SU-DHL-6 (cell line): ENCODE data around the gene HAO1.

Source experiments
- H2AFZ ChIP-seq: fragments of 200-600 bp; sonication (generic); 2 replicates; pipeline ENCODE4 v1.6.1; 2014; ENCODE audit warnings: low read depth, mild to moderate bottlenecking, moderate library complexity, mixed read lengths, antibody characterized with exemption, low read length; ENCODE audit not compliant: severe bottlenecking
- H3F3A ChIP-seq: fragments of 200-600 bp; shearing (Covaris generic); 2 replicates; pipeline ENCODE4 v1.6.0; 2016; ENCODE audit warnings: antibody characterized with exemption, mild to moderate bottlenecking; ENCODE audit not compliant: insufficient read depth
- H3K27ac ChIP-seq: fragments of 200-600 bp; sonication (generic); 2 replicates; pipeline ENCODE4 v1.5.1; 2016; ENCODE audit warnings: low read depth, mild to moderate bottlenecking, low read length, moderate library complexity, mixed read lengths
- H3K27me3 ChIP-seq: fragments of 200-600 bp; sonication (generic), shearing (Covaris generic); 2 replicates; pipeline ENCODE4 v1.6.0; 2014; ENCODE audit warnings: mild to moderate bottlenecking, low read length
- H3K36me3 ChIP-seq: fragments of 200-600 bp; sonication (generic); 2 replicates; pipeline ENCODE4 v1.6.1; 2014; ENCODE audit warnings: mild to moderate bottlenecking, low read length, mixed read lengths
- H3K4me2 ChIP-seq: fragments of 300-600, 200-600 bp; shearing (Covaris generic), sonication (generic); 2 replicates; pipeline ENCODE4 v1.6.0; 2014; ENCODE audit warnings: low read length, low read depth, mild to moderate bottlenecking; ENCODE audit not compliant: poor library complexity, severe bottlenecking
- H3K4me3 ChIP-seq: fragments of 200-600 bp; sonication (generic); 2 replicates; pipeline ENCODE4 v1.5.1; 2014; ENCODE audit warnings: antibody characterized with exemption, low read length, mild to moderate bottlenecking, mixed read lengths; ENCODE audit not compliant: insufficient read depth, poor library complexity, severe bottlenecking
- H3K79me2 ChIP-seq: fragments of 200-600 bp; sonication (generic); 2 replicates; pipeline ENCODE4 v1.6.1; 2014; ENCODE audit warnings: mild to moderate bottlenecking, low read length, moderate library complexity; ENCODE audit not compliant: insufficient read depth
- H3K9ac ChIP-seq: fragments of 200-600 bp; sonication (generic); 2 replicates; pipeline ENCODE4 v1.7.0; 2014; ENCODE audit warnings: mild to moderate bottlenecking, low read length
- H3K9me2 ChIP-seq: fragments of 200-600 bp; sonication (generic); replicated peaks from 2 replicates; pipeline ENCODE4 v1.6.1; 2014; ENCODE audit warnings: low read length; ENCODE audit not compliant: insufficient read depth
- H3K9me3 ChIP-seq: fragments of 200-600 bp; sonication (generic); 2 replicates; pipeline ENCODE4 v1.6.1; 2014; ENCODE audit warnings: low read length, mixed read lengths; ENCODE audit not compliant: insufficient read depth
- H4K20me1 ChIP-seq: fragments of 200-600 bp; sonication (generic); 2 replicates; pipeline ENCODE4 v1.6.1; 2014; ENCODE audit warnings: low read depth, mild to moderate bottlenecking, antibody characterized with exemption, low read length, moderate library complexity, mixed read lengths
- CTCF ChIP-seq: fragments of 200-600 bp; sonication (generic); IDR thresholded peaks from one replicate; pipeline ENCODE4 v1.5.1; 2017; ENCODE audit warnings: antibody characterized with exemption, mild to moderate bottlenecking, low read length, moderate library complexity; ENCODE audit not compliant: insufficient read depth, poor library complexity, severe bottlenecking
- EZH2phosphoT487 ChIP-seq: fragments of 200-600 bp; sonication (generic), shearing (Covaris generic); conservative IDR thresholded peaks from 2 replicates; pipeline ENCODE4 v1.6.1; 2018; ENCODE audit warnings: mild to moderate bottlenecking, antibody characterized with exemption, low read length, moderate library complexity, mixed read lengths

The HAO1 gene

GRCh38 chr20:7981374-7981773, 41.1 kb upstream of the HAO1 start:
- H3K4me3 ChIP-seq = no peak overlapping the region
- no peak overlapping the region for H3K4me2 ChIP-seq
- H3K27me3 ChIP-seq = no peaks in the 10 kb centered on the region
- no peak overlapping the region for H3K9ac ChIP-seq
- no peaks in the 10 kb centered on the region for H3F3A ChIP-seq
- H3K27ac ChIP-seq = no peak overlapping the region
- no peaks in the 10 kb centered on the region for H3K9me2 ChIP-seq
- no peaks in the 10 kb centered on the region for H3K36me3 ChIP-seq
- TF ChIP-seq CTCF = no peak
- H3K79me2 ChIP-seq = no peaks in the 10 kb centered on the region
- H2AFZ ChIP-seq = no peak overlapping the region
- H3K9me3 ChIP-seq = no peaks in the 10 kb centered on the region
- H4K20me1 ChIP-seq = no peaks in the 10 kb centered on the region

GRCh38 chr20:7980332-7981046, 40.2 kb upstream of the HAO1 start:
- Histone ChIP-seq H3F3A (no peaks in the 10 kb centered on the region), H3K4me3 (no peak overlapping the region), H3K79me2 (no peaks in the 10 kb centered on the region), H2AFZ (no peak overlapping the region), H3K9me3 (no peaks in the 10 kb centered on the region), H3K4me2 (no peak overlapping the region), H3K9ac (no peak overlapping the region), H3K27ac (no peak overlapping the region), H3K36me3 (no peaks in the 10 kb centered on the region), H3K27me3 (no peaks in the 10 kb centered on the region), H3K9me2 (no peaks in the 10 kb centered on the region), H4K20me1 (no peaks in the 10 kb centered on the region)
- TF ChIP-seq EZH2phosphoT487 (no peak), CTCF (peak; percentile 23)

GRCh38 chr20:7977709-7978108, 37.5 kb upstream of the HAO1 start:
- no peak overlapping the region for H3K4me3 ChIP-seq
- H3K36me3 ChIP-seq = no peaks in the 10 kb centered on the region
- no peaks in the 10 kb centered on the region for H3K27me3 ChIP-seq
- H3K9me3 ChIP-seq = no peaks in the 10 kb centered on the region
- H4K20me1 ChIP-seq = no peaks in the 10 kb centered on the region
- H3F3A ChIP-seq = no peaks in the 10 kb centered on the region
- no peak overlapping the region for H2AFZ ChIP-seq
- no peak overlapping the region for H3K4me2 ChIP-seq
- no peaks in the 10 kb centered on the region for H3K79me2 ChIP-seq
- TF ChIP-seq EZH2phosphoT487 (no peak), CTCF (no peak)
- H3K9ac ChIP-seq = no peak overlapping the region
- no peaks in the 10 kb centered on the region for H3K9me2 ChIP-seq
- H3K27ac ChIP-seq = no peak overlapping the region
